Inferior parietal cortex (tissue), 1 donor: Measurements from ENCODE around the gene CDCP1.

ENCODE experiments used
- DNase-seq: peaks from one replicate; pipeline ENCODE4 v3.0.0-alpha.2; 2016; ENCODE audit errors: extremely low spot score

The CDCP1 gene

DNA sequence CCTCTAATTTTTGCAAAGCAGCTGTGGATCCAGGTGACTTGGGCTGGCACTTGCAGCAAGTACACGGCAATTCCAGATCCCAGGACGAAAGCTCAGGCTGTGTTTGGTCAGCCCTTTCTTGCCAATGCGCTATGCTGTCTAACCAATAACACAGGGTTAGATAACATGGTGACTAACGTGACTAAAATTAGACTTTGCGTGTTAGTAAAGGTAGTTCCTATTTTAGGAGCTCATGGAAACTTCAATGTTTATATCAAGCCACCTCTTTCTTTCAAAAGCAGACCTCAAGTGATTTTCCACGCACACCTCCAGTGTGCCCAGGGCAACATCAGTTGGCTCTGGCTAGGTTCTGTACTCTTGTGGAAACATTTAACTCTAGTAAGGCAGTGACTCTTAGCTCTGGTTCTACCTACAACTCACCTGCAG, 32.5 kb downstream of the CDCP1 start:
- DNase-seq = no peak

GRCh38 chr3:45112939-45113338, 33.2 kb downstream of the CDCP1 start:
- DNase-seq = no peak

DNA sequence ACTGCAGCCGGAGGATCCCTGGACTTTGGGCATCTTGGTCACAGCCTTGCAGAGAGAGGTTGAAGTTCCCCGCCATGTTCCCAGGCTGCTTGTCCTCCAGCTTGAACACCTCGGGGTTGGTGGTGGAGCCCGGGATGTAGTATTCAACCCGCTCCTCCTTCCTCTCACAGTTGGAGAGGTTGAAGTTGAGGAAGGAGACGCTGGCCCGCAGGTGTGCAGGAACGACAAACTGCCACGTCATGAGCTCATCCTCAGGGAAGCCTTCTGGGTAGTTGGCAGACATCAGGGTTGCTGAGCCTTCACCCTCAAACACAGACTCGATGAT, 35.7 kb downstream of the CDCP1 start:
- no peak for DNase-seq

DNA sequence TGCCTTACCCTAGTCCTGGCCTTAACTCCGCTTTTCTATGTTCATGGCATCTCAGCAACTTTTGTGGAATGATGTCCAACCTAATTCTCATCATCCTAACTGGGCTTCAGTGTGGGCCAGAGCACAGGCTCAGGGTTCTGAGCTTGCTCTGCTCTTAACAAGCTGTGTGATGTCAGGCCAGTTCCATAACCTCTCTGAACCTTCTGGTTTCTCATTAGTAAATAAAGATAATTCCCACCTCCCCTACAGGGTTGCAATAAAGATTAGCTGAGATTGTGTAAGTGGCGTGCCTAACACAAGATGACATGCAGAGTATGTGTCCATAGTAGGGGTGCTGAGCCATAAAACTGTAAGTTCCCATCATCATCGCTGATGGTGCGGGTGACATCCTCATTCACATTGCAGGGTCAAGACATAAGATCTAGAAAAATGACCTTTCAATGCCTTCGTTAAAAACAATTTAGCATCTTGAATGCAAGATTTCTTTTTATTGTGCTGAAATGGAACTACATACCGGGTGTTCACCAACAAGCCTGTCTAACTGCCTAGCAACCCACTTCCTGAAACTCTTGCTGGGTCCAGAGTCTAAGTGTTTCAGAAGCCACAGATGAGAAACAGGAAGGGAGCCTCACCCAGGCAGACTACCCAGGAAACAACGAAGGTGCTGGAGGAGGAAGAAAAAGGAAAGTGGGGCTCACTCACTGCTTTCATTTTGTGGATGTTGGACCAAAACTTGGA, 36.2 kb downstream of the CDCP1 start:
- DNase-seq = no peak

GRCh38 chr3:45106874-45107273, 39.3 kb downstream of the CDCP1 start:
- DNase-seq = no peak

DNA sequence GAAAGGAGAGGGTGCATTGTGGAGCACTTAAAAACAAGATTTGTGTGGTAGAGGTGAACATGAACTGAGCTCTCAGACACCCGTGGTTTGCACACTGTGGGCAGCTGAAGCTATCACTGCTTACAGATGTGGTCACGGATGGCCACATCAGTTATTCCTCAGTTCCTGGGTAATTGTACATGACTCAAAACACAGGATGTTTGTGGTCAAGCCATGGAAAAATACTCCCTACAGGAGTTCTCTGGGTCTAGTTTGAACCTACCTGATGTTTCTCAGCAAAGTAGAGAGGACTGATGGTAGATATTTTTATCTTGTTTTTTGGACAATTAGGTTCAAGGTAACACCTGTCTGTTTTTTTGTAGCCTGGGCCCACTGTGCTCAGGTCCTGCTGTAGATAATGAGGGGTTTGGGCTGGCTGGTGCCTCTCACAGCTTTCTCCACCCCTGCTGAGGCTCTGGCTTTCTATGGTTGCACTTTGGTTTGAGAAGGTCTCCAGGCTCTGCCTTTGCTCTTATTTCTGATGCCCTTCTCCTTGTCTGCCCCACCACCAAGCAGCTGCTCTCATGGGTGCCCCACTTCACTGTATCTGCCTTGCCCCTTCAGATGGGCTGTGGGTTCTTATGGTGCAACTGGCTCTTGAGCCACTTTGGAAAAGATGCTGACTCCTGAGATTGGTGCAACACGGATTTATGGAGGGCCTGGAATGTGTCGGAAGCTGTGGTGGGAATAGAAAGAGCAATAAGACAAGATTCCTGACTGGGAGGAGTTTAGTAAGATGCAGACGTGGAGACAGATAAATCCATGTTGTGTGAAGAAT, 40.1 kb downstream of the CDCP1 start:
- no peak for DNase-seq

GRCh38 chr3:45104715-45105711, 41.2 kb downstream of the CDCP1 start:
- no peak for DNase-seq

DNA sequence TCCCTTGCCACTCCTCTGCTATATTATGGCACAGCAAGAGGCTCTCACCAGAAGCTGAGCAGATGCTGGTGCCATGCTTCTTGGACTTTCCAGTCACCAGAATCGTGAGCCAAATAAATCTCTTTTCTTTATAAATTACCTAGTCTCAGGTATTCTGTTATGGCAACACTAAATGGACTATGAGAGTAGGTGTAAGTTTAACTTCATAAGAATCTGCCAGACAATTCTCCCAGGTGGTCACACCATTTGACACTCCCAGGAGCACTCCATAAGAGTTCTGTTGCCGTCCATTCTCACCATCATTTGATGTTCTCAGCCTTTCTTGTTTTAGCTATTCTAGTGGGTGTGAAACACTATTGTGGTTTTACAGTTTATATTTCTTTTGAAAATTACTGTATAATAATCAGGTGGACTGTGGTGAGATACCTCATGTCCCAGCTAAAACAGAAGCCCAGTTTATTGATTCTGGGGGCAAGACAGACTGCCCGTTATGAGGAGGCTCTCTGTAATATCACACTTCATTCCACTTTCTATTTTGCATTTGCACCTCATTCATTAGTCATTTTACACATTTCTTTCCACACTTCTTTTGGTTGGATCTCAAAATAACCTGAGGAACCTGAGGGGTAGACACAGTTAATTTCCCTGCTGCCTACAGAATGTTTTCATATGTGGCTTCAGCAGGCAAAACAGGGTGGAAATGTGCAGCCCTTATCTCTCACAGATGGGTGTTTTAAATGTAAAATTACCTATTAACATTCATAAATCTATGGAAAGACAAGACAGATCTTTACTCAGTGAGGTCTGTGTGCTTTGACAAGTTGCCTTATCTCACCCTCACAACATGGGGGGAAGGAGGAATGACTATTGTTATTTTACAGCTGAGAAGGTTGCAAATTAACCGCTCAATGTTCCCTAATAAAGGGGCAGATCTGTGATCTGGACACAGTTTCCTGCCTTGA, 42.1 kb downstream of the CDCP1 start:
- no peak for DNase-seq

DNA sequence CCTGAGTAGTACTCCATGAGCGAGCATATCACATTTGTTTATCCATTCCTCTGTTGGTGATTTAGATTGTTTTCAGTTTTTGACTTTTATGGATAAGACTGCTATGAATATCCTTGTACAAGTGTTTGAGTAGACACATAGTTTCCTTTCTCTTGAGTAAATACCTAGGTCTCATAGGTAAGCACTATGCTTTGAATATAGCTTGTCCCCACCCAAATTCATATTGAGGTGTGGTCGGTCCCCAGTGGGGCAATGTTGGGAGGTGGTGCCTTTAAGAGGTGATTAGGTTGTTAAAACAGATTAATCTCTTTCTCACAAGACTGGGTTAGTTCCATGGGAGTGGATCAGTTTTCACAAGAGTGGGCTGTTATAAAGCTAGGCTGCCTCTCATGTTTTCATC, 42.8 kb downstream of the CDCP1 start:
- DNase-seq = no peak

DNA sequence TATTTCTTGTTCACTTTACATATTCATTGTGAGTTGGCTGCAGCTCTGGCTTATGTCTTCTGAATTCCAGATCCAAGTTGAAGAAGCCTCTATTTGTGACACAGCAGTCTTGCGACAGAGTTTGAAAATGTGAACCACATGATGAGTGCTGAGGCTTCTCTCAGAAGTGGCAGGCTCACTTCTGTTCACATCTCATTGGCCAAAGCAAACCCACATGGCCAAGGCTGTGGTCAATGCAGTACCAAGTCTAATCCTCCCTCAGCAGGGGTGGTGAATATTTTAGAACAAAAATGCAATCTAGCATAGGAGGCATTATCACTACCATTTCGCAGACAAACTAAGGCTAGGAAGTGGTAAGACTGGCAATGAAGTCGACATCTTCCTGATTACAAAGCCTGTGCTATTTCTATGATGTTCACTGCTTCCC, 45.2 kb downstream of the CDCP1 start:
- no peak for DNase-seq

- DNase-seq = no peak
Observed at GRCh38 chr3:45098310-45098709, 47.9 kb downstream of the CDCP1 start.

DNA sequence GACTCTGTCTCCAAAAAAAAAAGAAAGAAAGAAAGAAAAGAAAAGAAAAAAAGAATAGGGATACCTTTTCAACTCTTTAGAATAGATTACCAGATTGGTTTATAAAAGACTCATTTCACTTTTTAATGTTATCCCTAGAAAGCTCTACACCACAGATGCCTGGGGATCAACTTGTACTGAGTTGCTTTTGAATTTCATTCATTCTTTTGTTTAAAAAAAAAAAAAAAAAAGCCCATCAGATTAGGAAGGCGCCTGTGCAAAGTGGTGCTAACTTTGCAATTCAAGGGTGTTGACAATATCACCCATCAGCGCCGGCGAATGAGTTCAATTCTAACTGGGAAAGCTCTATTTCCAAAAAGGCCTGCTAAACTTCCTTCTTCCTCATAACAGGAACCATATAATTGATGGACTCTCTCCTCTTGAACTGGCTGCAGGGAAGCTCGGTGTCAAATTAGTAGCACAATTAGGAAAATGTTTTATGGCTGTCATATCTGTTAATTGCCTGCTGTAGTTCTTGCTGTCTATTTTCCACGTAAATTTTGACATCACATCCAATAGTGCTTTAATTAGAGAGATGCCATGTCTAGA, 48.8 kb downstream of the CDCP1 start:
- DNase-seq = no peak

GRCh38 chr3:45095916-45096526, 50.2 kb downstream of the CDCP1 start:
- DNase-seq = no peak

GRCh38 chr3:45093176-45093575, 53.0 kb downstream of the CDCP1 start:
- DNase-seq = no peak

GRCh38 chr3:45092132-45093031, 53.8 kb downstream of the CDCP1 start:
- DNase-seq = peak; percentile 24

DNA sequence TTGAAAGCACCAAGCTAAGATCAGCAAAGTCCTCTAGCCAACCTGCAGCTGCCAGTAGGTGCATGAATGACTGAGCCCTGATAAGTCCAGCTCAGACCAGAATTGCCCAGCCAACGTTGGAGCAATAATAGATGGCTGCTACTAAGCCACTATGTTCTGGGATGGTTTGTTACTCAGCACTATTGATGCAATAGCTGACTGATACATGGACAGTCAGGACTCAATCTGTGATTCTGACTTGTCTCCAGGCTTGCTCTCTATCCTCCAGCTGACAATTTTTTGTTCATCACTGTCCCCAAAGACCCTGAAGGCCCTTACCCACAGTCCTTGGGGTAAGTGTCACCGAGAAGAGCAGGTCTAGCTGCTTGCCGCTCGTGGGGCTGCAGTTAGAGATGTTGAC, 55.3 kb downstream of the CDCP1 start:
- no peak for DNase-seq

- DNase-seq = no peak
Observed at GRCh38 chr3:45088543-45089358, 57.4 kb downstream of the CDCP1 start.

DNA sequence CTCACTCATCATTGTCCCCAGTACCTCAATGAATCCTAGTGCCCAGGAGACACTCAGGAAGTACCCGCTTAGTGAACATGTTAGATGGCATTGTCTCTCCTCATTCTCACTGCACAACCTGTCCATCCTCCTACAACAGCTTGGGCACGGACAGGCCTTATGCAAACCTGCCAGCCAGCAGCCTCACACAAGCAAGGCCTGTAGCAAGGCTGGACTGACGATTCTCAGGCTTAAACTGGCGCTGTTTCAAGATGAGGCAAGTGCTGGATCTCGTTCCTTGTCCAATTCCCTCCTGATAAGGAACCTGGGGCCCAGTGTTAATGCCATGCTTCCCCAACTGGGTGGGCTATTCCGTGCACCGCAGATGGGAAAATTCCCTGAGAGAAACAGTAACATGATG, 59.0 kb downstream of the CDCP1 start:
- DNase-seq = no peak
